ENCODE measurements around the gene PHF21B. TPM values are rescaled to one million over a fixed set of nuclear protein-coding genes. Genes with fewer than 3 reads are reported as not detected.

Gene PHF21B
- total and polyA plus RNA-seq, 2 donors (not counting 3 experiments of a cell fraction or from before 2014, with no cell fraction given) = not detected

DNA sequence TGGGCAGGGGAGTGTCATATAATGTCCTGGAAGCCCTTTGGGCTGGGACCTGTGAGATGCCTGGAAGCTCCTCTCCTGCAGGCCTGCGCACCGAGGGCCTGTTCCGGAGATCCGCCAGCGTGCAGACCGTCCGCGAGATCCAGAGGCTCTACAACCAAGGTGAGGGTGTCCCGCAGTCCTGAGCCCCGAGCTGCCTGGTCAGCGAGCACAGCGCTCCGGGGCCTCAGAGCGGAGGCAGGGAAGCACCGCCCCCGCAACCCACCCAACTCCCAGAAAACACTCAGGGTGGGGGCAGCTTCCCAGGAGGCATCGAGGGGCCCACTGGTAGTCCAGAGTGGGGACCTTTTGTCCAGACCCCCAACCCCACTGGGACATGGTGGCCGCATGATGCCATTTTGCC, 161.9 kb downstream of the PHF21B start:
- DNase-seq (ENCODE audit: low read depth, low spot score) = no peak
- H3K27me3 ChIP-seq (ENCODE audit: control insufficient read depth in 2 of 2, insufficient read depth in 2 of 2, low read length in 2 of 2) = no peaks in the 10 kb centered on the region
- no peaks in the 10 kb centered on the region for H3K9me3 ChIP-seq (replicated peaks; ENCODE audit: control insufficient read depth, insufficient read depth, low read length)
- no peak overlapping the region for H2AFZ ChIP-seq (ENCODE audit: low read depth, low read length)
- H4K20me1 ChIP-seq (replicated peaks; ENCODE audit: control insufficient read depth, extremely low read depth, insufficient read depth, low read length) = no peaks in the 10 kb centered on the region
- no peaks in the 10 kb centered on the region for H3K9me1 ChIP-seq (replicated peaks; ENCODE audit: control insufficient read depth, extremely low read depth, insufficient read depth, low read length)
- BruUV-seq (replicated peaks) = no TSS peak
- intact Hi-C loops (cut with micrococcal nuclease) = no loop called here
- H3K79me2 ChIP-seq (ENCODE audit: control insufficient read depth, insufficient read depth, low read length) = no peaks in the 10 kb centered on the region
- POLR2A ChIA-PET = no interaction called here
- no peak overlapping the region for H3K27ac ChIP-seq (ENCODE audit: insufficient read depth, low read depth, low read length)
- no peak overlapping the region for H3K4me2 ChIP-seq (ENCODE audit: insufficient read depth, low read length)
- no peak for TF ChIP-seq GATA2 (IDR thresholded peaks at IDR 0.05; ENCODE audit: insufficient read depth, insufficient read length, low read depth, low read length)
- no peak for TF ChIP-seq POLR2A (IDR thresholded peaks at IDR 0.05; ENCODE audit: low read depth, low read length)
- no peak for TF ChIP-seq FOS (IDR thresholded peaks at IDR 0.05; ENCODE audit: borderline replicate concordance, insufficient read depth, low read length)
- no peak for TF ChIP-seq MYC (IDR thresholded peaks at IDR 0.05; ENCODE audit: low read depth, low read length)
- TF ChIP-seq EZH2 (IDR thresholded peaks at IDR 0.05; ENCODE audit: borderline replicate concordance, low read depth, low read length, severe bottlenecking) = no peak
- TF ChIP-seq, protein P1, sequence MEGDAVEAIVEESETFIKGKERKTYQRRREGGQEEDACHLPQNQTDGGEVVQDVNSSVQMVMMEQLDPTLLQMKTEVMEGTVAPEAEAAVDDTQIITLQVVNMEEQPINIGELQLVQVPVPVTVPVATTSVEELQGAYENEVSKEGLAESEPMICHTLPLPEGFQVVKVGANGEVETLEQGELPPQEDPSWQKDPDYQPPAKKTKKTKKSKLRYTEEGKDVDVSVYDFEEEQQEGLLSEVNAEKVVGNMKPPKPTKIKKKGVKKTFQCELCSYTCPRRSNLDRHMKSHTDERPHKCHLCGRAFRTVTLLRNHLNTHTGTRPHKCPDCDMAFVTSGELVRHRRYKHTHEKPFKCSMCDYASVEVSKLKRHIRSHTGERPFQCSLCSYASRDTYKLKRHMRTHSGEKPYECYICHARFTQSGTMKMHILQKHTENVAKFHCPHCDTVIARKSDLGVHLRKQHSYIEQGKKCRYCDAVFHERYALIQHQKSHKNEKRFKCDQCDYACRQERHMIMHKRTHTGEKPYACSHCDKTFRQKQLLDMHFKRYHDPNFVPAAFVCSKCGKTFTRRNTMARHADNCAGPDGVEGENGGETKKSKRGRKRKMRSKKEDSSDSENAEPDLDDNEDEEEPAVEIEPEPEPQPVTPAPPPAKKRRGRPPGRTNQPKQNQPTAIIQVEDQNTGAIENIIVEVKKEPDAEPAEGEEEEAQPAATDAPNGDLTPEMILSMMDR (IDR thresholded peaks at IDR 0.05; ENCODE audit: extremely low read depth in 1 of 2, insufficient read depth in 1 of 2, low read depth in 1 of 2, low read length in 2 of 2) = no peak
- TF ChIP-seq, protein P2, sequence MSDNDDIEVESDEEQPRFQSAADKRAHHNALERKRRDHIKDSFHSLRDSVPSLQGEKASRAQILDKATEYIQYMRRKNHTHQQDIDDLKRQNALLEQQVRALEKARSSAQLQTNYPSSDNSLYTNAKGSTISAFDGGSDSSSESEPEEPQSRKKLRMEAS (IDR thresholded peaks at IDR 0.05; ENCODE audit: insufficient read depth, insufficient read length) = no peak
- no peak for TF ChIP-seq POLR2AphosphoS5 (IDR thresholded peaks at IDR 0.05; ENCODE audit: insufficient read depth, low read depth, low read length)
- TF ChIP-seq JUN (IDR thresholded peaks at IDR 0.05; ENCODE audit: borderline replicate concordance, insufficient read depth, insufficient read length, low read depth) = no peak
- no peaks in the 10 kb centered on the region for H3K36me3 ChIP-seq (ENCODE audit: control insufficient read depth in 2 of 2, extremely low read depth in 1 of 2, insufficient read depth in 2 of 2, low read length in 2 of 2)
- dilution Hi-C loops (cut with MboI; ENCODE audit: extremely low pct_ligation_motif_present, low sequenced_read_pairs) = no loop called here
- no peak overlapping the region for H3K9ac ChIP-seq (replicated peaks; ENCODE audit: extremely low read depth, insufficient read depth, low read length)
- CTCF ChIA-PET = no interaction called here
- H3K4me1 ChIP-seq (ENCODE audit: control insufficient read depth, extremely low read depth, insufficient read depth, low read length) = no peaks in the 10 kb centered on the region
- no peak overlapping the region for H3K4me3 ChIP-seq (replicated peaks in 1 of 3; ENCODE audit: insufficient read depth in 1 of 3, low read depth in 1 of 3, low read length in 3 of 3)
- FAIRE-seq = no peak
